Pulmonary artery endothelial cell (primary cell): ENCODE measurements around the gene ZNF385B. TPM values are rescaled to one million over a fixed set of nuclear protein-coding genes. Genes with fewer than 3 reads are reported as not detected.

ENCODE experiments used
- DNase-seq: peaks from one replicate; pipeline ENCODE4 v3.0.0-alpha.2; 2011; ENCODE audit warnings: low read depth, low spot score
- total RNA-seq: library from RNA; depleted of rRNA; stranded (reverse); fragments of >200 nt; gene quantifications from 2 replicates; pipeline ENCODE4 v1.2.3, GENCODE V29; 2014

ZNF385B gene
- total RNA-seq, 1 donor from 2014 or later = not detected

GRCh38 chr2:179447421-179447820 lies 414.0 kb downstream of the ZNF385B start:
- no peak for DNase-seq

GRCh38 chr2:179446476-179447141 lies 414.8 kb downstream of the ZNF385B start:
- no peak for DNase-seq

GRCh38 chr2:179444056-179444455 lies 417.4 kb downstream of the ZNF385B start:
- DNase-seq = no peak

- DNase-seq = no peak
Measured at GRCh38 chr2:179443180-179443579, 418.2 kb downstream of the ZNF385B start.

- no peak for DNase-seq
Measured at GRCh38 chr2:179442206-179442605, 419.2 kb downstream of the ZNF385B start.

GRCh38 chr2:179441551-179441950 lies 419.9 kb downstream of the ZNF385B start:
- no peak for DNase-seq

GRCh38 chr2:179440642-179441251 lies 420.7 kb downstream of the ZNF385B start:
- DNase-seq = no peak

- DNase-seq = no peak
Measured at GRCh38 chr2:179438654-179439053, 422.8 kb downstream of the ZNF385B start.

GRCh38 chr2:179437430-179437829 lies 424.0 kb downstream of the ZNF385B start:
- DNase-seq = no peak

GRCh38 chr2:179435566-179435965 lies 425.8 kb downstream of the ZNF385B start:
- DNase-seq = no peak

- no peak for DNase-seq
Measured at GRCh38 chr2:179435000-179435399, 426.4 kb downstream of the ZNF385B start.

GRCh38 chr2:179434357-179434756 lies 427.1 kb downstream of the ZNF385B start:
- DNase-seq = no peak

GRCh38 chr2:179432751-179433150 lies 428.7 kb downstream of the ZNF385B start:
- DNase-seq = no peak

- DNase-seq = no peak
Measured at GRCh38 chr2:179429597-179429996, 431.8 kb downstream of the ZNF385B start.

GRCh38 chr2:179429060-179429471 lies 432.3 kb downstream of the ZNF385B start:
- no peak for DNase-seq

GRCh38 chr2:179428649-179429048 lies 432.8 kb downstream of the ZNF385B start:
- no peak for DNase-seq

GRCh38 chr2:179427065-179427464 lies 434.3 kb downstream of the ZNF385B start:
- no peak for DNase-seq

- DNase-seq = no peak
Measured at GRCh38 chr2:179424571-179424970, 436.8 kb downstream of the ZNF385B start.

- DNase-seq = peak; percentile 7
Measured at GRCh38 chr2:179422037-179422643, 439.3 kb downstream of the ZNF385B start.

GRCh38 chr2:179417436-179417949 lies 443.9 kb downstream of the ZNF385B start:
- DNase-seq = no peak

GRCh38 chr2:179412112-179412511 lies 449.3 kb downstream of the ZNF385B start:
- no peak for DNase-seq

GRCh38 chr2:179410552-179411356 lies 450.7 kb downstream of the ZNF385B start:
- DNase-seq = peak; percentile 7
